NOMO-1 treated with DMSO at 0.1 percent for 48 hours (cell line): ENCODE data around the gene CSRNP3.

Experiments
- DNase-seq: peaks from one replicate; lab custom pipeline; 2025; ENCODE audit not compliant: unreplicated experiment; lab: John Stamatoyannopoulos, UW

Gene CSRNP3

GRCh38 chr2:165469417-165469816, at the start of gene CSRNP3:
Gene CSRNP3 (plus strand): TSS chr2:165469698. CDS start chr2:165595066, 125,368 bp downstream.
- no peak for DNase-seq

- DNase-seq, result no peak
Observed at GRCh38 chr2:165420231-165420630, 49.3 kb upstream of the CSRNP3 start.

DNA sequence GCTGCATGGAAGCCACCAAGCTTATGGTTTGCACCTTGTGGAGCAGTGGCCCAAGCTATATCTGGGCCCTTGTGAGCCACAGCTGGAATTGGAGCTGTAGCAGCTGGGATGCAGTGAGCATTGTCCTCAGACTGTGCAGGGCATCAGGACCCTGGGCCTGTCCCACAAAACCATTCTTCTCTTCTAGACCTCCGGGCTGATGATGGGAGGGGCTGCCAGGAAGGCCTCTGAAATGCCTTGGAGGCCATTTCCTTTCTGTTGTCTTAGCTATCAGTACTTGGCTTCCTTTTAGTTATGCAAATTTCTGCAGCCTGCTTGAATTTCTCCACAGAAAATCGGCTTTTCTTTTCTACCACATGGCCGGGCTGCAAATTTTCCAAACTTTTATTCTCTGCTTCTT, 46.4 kb upstream of the CSRNP3 start:
- no peak for DNase-seq

GRCh38 chr2:165425556-165425955, 43.9 kb upstream of the CSRNP3 start:
- DNase-seq, result no peak

DNA sequence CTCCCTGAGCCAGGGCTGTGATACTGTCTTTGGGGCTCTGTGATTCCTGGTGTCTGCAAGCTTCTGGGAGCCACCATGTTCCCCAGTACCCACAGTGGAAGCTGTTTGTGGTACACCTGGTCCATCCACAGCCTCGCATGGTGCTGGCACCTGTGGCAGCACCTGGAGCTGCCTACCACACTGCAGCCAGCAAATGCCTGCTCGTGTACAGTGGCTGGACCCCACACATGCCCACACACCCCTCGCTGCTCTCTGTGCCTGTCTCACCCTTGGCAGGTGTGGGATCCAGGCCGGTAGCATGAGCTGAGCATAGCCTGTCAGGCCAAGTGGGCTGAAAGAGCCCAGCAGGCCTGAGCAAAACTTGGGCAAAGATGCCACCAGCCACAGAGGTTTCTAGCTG, 41.8 kb upstream of the CSRNP3 start:
- DNase-seq, result no peak

- DNase-seq, result no peak
Observed at GRCh38 chr2:165428926-165429325, 40.6 kb upstream of the CSRNP3 start.

DNA sequence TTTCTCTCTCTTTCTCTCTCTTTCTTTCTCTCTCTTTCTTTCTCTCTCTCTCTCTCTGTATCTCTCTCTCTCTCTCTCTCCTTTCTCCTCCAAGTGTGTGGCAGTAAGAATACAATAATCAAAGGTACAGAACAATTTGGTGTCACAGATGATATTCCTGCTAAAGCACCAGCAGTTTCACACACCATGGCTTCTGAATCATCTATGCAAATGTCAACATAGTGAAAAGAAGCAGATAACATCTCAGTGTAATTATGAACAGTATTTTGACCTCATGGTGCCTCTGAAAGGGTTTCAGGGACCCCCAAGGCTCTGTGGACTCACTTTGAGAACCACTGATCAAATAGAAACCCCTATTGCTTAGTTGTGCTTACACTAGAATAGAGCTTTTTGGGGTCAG, 38.5 kb upstream of the CSRNP3 start:
- no peak for DNase-seq

DNA sequence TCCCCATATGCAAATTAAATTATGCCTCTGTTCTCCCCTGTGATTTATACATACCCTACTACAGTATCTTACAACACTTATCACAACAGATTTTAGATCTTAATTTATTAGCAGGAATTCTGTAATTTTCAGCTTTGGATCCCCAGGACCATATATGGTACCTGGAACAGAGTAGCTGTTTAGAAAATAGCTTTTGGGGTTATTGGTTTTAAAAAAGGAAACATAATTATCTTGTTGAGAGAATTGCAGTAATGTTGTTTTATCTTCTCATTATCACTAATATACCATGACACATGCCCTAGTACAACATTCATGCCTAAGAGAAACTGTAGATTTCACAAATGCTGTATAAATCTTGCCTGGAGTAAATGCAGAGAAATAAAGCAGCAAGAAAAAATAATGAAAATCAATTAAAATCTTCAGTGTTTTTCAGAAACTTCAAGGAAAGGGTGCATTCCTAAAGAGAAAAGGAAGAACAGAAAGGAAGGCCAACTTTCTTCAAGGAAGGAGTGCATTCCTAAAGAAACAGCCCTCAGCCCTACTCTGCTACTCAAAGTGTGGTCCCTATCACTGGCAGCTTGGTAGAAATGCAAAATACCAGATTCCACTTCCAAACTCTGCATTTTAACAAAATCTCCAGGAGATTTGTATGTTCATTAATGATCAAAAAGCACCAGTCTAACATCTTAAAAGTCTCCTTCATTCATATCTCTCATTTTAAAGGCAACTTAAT, 37.1 kb upstream of the CSRNP3 start:
- DNase-seq, result no peak

GRCh38 chr2:165434865-165435496, 34.5 kb upstream of the CSRNP3 start:
- no peak for DNase-seq

- no peak for DNase-seq
Observed at GRCh38 chr2:165435611-165436010, 33.9 kb upstream of the CSRNP3 start.

GRCh38 chr2:165436559-165436958, 32.9 kb upstream of the CSRNP3 start:
- no peak for DNase-seq

DNA sequence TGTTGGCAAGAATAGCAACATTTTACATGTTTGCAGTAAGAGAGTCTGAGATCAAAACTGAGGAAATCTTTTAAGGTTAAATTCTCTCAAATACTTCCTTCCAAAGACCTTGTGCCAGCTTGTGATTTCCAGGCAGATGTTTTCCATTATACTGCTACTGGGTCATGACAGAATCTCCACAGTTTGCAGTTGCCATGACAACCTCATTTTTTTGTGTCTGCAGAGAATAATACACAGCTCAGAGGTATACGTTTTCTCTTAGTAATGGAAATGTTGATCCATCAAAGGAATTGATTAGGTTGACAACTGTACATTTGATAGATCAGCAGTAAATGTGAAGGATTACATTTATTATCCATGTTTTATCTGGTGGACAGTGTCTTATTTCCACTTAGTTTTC, 29.1 kb upstream of the CSRNP3 start:
- DNase-seq, result no peak

GRCh38 chr2:165443511-165443910, 26.0 kb upstream of the CSRNP3 start:
- no peak for DNase-seq

DNA sequence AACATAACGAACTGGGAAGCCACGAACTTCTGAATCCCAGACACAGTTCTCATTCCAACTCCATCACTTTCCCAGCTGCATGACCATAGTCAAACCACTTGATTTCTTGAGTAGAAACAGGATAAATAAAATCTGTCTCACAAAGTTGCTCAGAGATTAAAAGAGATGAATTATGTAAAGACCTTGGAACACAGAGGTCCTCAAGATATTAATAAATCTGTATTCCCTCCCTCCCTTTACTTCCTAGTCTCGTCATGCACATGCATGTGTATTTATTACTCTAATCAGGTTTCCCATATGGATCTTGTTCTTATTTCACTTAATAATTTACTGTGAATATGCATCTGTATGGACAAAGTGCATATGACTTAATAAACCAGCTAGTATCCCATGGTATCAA, 21.1 kb upstream of the CSRNP3 start:
- DNase-seq, result no peak

DNA sequence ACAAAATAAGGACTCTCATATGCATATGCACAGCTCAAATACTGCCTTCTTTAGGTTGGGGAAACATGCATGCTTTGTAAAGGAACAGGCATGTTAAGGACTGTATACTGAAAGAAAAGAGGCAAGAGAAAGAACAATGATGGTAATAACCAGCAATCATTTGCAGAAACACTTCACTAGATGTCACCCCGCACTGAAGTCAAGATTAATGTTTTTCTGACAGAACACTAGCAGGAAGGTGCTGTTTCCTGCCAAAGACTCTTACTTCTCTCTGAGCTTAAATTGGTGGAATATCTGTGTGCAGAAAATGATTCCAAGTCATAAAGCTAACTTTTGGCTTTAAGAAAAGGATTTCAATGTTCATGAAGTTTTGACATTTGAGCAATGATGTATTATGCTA, 19.3 kb upstream of the CSRNP3 start:
- DNase-seq, result no peak

- DNase-seq, result no peak
Observed at GRCh38 chr2:165452327-165452726, 17.2 kb upstream of the CSRNP3 start.

DNA sequence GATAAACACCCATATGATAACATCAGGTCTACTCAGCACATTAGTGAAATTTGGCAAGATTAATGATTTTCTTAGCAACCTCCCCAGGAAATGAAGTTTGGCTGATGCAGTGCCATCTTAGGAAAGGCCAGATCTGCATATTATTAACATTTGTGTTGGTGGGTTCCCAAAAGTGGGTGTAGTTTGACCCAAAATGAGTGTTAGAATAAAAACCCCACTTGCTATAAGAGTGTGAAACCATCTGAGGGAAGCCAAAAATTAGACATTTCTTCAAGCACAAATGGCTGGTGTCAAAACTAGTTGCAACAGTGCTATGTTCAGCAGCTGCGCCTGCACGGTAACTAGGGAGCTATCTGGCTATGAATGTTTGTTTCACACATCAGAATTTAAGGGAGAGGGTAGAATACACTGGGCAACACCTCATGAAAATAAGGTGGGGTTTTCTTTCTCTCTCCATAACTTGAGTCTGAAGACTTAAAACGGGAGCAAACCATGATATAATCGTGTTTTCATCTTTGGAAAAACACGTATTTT, 15.9 kb upstream of the CSRNP3 start:
- DNase-seq, result no peak

GRCh38 chr2:165454905-165455304, 14.6 kb upstream of the CSRNP3 start:
- no peak for DNase-seq

- DNase-seq, result no peak
Observed at GRCh38 chr2:165456027-165456426, 13.5 kb upstream of the CSRNP3 start.

DNA sequence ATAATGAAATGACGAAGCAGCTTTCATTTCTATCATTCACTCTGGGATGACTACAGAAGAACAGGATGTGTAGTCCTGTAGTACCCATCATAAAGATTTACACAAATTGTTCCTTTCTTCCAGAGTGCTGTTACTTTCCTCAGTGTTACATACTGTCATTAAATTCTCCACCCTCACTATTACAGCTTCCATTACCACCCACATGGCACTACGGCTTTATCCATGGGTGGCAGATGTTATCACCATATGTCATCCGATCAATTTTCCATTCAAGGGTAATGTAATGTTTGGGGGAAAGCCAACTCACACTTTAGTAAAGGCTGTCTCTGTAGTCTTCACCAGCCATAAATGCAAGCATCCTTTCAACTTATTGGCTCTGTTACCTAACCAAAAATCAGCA, 7.1 kb upstream of the CSRNP3 start:
- no peak for DNase-seq

- DNase-seq, result no peak
Observed at GRCh38 chr2:165466386-165466785, 3.1 kb upstream of the CSRNP3 start.

DNA sequence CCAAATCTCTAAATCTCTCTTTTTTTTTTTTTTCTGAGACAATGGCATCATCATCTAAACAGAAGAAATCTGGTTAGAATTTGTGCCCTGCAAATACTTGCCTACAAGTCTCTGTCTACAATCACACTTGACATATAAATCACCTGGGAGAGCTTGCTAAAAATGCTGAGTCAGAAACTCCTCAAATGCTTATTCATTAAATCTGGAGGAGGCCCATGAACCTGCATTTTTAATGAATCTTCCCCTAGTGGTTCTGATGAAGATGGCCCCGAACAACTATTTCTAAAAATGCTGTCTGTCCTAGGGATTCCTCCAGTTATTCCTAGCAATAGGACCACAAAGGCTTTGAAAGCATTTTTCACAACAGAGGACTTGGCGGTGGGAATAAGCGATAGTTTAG, 1.6 kb upstream of the CSRNP3 start:
- DNase-seq, result no peak

- no peak for DNase-seq
Observed at GRCh38 chr2:165470361-165470760, 863 bp downstream of the CSRNP3 start.
